Parathyroid adenoma (tissue), 2 donors: ENCODE measurements around the gene ABCC2.

Experiments used
- H2AFZ ChIP-seq: fragments of 300-600 bp; sonication (generic); one replicate; pipeline ENCODE4 v1.7.0; 2017; ENCODE audit warnings: antibody characterized with exemption, mild to moderate bottlenecking
- H3K27ac ChIP-seq: fragments of 300-600 bp; sonication (generic); one replicate; pipeline ENCODE4 v1.7.0; 2017
- H3K27me3 ChIP-seq: fragments of 300-600 bp; sonication (generic); one replicate; pipeline ENCODE4 v1.7.0; 2017; ENCODE audit warnings: low read length; ENCODE audit not compliant: control insufficient read depth, insufficient read depth
- H3K36me3 ChIP-seq: fragments of 300-600 bp; sonication (generic); one replicate; pipeline ENCODE4 v1.7.0; 2017; ENCODE audit warnings: low read length; ENCODE audit not compliant: control insufficient read depth, insufficient read depth
- H3K4me1 ChIP-seq: fragments of 300-600 bp; sonication (generic); one replicate; pipeline ENCODE4 v1.7.0; 2017; ENCODE audit warnings: control low read depth
- H3K4me2 ChIP-seq: fragments of 300-600 bp; sonication (generic); one replicate; pipeline ENCODE4 v1.7.0; 2017; ENCODE audit warnings: low read length
- H3K4me3 ChIP-seq: fragments of 300-600 bp; sonication (generic); one replicate; pipeline ENCODE4 v1.7.0; 2017; ENCODE audit warnings: low read depth, low read length
- H3K79me2 ChIP-seq: fragments of 300-600 bp; sonication (generic); one replicate; pipeline ENCODE4 v1.7.0; 2017; ENCODE audit warnings: control low read depth
- H3K9ac ChIP-seq: fragments of 300-600 bp; sonication (generic); one replicate; pipeline ENCODE4 v1.7.0; 2017; ENCODE audit warnings: mild to moderate bottlenecking
- H3K9me3 ChIP-seq: fragments of 300-600 bp; sonication (generic); one replicate; pipeline ENCODE4 v1.7.0; 2017; ENCODE audit warnings: low read length; ENCODE audit not compliant: control insufficient read depth
- TF ChIP-seq, protein P1 (sequence below): fragments of 300-600 bp; sonication (generic); IDR thresholded peaks from one replicate; pipeline ENCODE4 v1.7.0; 2017; ENCODE audit warnings: antibody characterized with exemption, mild to moderate bottlenecking
- donor health status: primary hyperparathyroidism.

ABCC2 gene

DNA sequence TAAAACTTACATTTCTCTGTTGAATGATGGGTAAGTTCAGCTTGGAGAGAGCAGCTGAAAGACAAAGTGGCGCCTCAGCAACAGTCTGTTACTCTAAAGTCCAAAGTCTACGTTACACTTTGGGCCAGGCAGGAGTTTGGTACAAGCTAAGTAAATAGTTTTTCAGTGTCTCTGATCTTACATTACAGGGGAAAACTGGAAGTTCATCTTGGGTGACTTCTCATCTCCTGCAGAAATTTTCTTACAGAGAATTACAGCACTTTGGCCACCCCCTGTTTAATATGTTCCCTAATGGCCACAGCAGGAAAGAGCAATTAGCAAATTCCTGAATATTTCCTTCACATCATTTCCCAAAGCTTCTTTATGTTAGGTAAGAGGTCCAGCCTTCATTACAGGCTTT lies 67.1 kb downstream of the ABCC2 start:
- no peak overlapping the region for H2AFZ ChIP-seq
- no peak overlapping the region for H3K27ac ChIP-seq
- no peaks in the 10 kb centered on the region for H3K27me3 ChIP-seq
- no peak overlapping the region for H3K4me2 ChIP-seq
- TF ChIP-seq, protein P1, sequence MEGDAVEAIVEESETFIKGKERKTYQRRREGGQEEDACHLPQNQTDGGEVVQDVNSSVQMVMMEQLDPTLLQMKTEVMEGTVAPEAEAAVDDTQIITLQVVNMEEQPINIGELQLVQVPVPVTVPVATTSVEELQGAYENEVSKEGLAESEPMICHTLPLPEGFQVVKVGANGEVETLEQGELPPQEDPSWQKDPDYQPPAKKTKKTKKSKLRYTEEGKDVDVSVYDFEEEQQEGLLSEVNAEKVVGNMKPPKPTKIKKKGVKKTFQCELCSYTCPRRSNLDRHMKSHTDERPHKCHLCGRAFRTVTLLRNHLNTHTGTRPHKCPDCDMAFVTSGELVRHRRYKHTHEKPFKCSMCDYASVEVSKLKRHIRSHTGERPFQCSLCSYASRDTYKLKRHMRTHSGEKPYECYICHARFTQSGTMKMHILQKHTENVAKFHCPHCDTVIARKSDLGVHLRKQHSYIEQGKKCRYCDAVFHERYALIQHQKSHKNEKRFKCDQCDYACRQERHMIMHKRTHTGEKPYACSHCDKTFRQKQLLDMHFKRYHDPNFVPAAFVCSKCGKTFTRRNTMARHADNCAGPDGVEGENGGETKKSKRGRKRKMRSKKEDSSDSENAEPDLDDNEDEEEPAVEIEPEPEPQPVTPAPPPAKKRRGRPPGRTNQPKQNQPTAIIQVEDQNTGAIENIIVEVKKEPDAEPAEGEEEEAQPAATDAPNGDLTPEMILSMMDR = no peak
- H3K36me3 ChIP-seq = no peaks in the 10 kb centered on the region
- H3K79me2 ChIP-seq = no peaks in the 10 kb centered on the region
- peaks cover 10% of the 10 kb centered on the region for H3K4me1 ChIP-seq
- no peaks in the 10 kb centered on the region for H3K9me3 ChIP-seq
- no peak overlapping the region for H3K4me3 ChIP-seq
- no peak overlapping the region for H3K9ac ChIP-seq

DNA sequence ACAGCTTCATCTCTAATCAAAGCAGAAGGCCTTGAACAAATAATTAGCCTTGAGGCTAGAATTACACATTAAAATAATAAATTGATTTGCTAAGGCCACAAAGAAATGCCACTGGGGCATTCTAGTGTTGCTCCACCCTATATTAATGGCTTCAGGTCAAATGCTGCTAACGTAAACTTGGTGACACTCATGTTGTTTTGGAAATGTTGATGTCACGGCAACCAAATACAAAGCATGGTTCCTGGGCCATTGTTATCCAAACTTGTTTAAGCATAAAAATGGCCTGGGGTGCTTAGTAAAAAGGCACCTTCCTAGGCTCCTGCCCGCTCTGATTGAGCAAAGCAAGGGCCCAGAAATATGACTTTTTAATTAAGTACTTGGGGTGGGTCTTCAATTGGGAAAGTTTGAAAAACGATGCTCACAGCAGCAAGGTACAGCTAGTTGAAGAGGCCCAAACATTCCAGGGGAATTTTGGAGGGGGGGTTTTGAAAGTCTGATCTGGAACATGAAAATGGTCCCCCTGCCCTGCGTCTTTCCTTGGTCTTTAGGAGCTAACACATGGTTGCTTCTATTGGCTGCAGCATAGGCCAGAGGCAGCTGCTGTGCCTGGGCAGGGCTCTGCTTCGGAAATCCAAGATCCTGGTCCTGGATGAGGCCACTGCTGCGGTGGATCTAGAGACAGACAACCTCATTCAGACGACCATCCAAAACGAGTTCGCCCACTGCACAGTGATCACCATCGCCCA lies 67.8 kb downstream of the ABCC2 start:
- TF ChIP-seq, protein P1 = no peak
- no peak overlapping the region for H3K9ac ChIP-seq
- no peaks in the 10 kb centered on the region for H3K9me3 ChIP-seq
- H2AFZ ChIP-seq = peak overlapping the region; percentile 36
- no peaks in the 10 kb centered on the region for H3K27me3 ChIP-seq
- H3K79me2 ChIP-seq = no peaks in the 10 kb centered on the region
- no peaks in the 10 kb centered on the region for H3K36me3 ChIP-seq
- no peak overlapping the region for H3K4me3 ChIP-seq
- peaks cover 16% of the 10 kb centered on the region for H3K4me1 ChIP-seq
- no peak overlapping the region for H3K4me2 ChIP-seq
- H3K27ac ChIP-seq = peak overlapping the region; percentile 15

DNA sequence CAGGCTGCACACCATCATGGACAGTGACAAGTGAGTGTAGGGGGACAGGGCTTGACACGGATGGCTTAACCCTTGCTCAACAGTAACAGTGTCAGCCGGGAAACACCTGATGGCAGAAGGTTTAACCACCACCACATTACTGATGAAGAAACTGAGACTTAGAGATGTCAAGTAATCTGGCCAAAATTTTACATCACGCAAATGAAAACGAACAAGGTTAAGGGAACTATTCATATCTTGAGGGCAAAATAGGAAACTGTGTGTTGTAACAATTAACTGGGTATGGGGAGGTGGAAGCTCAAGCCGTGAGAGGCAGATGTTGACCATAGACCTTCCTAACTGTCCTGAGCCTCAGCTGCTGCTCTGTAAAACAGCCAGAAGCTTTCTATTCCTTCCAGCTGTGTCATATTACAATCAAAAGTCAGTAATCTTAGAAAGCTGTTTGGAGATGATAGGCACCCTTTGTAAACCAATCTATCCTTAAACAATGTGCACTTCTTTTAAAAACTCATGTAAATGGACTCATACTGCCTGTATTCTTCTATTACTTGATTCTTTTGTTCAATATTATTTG lies 68.4 kb downstream of the ABCC2 start:
- H3K4me1 ChIP-seq = peaks cover 16% of the 10 kb centered on the region
- H3K9ac ChIP-seq = no peak overlapping the region

DNA sequence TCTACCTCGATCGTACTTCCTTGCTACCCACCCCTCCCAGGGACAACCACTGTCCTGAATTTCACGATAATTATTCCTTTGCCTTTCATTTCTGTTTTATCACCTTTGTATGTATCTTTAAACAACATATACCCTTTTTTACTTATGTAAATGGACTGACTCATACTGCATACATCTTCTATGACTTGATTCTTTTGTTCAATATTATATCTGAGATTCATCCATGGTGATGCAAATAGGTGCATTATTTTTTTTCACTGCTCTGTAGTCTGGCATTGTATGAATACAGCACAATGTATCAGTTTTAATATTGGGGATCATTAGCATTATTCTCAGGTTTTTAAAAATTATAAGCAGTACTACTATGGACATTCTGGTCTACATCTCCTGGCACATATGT lies 69.4 kb downstream of the ABCC2 start:
- Histone ChIP-seq H3K79me2 (no peaks in the 10 kb centered on the region), H3K9ac (no peak overlapping the region), H3K27me3 (no peaks in the 10 kb centered on the region), H3K4me1 (peaks cover 16% of the 10 kb centered on the region), H2AFZ (no peak overlapping the region), H3K4me3 (no peak overlapping the region), H3K36me3 (no peaks in the 10 kb centered on the region), H3K4me2 (no peak overlapping the region), H3K27ac (peak overlapping the region; percentile 5), H3K9me3 (no peaks in the 10 kb centered on the region)
- TF ChIP-seq, protein P1 = no peak

More for the DNA sequence above, 68.4 kb downstream of the ABCC2 start:
- Histone ChIP-seq H3K4me3 (no peak overlapping the region), H3K4me2 (no peak overlapping the region), H3K36me3 (no peaks in the 10 kb centered on the region), H3K9me3 (no peaks in the 10 kb centered on the region), H3K27ac (peak overlapping the region; percentile 15), H3K79me2 (no peaks in the 10 kb centered on the region), H3K27me3 (no peaks in the 10 kb centered on the region), H2AFZ (peak overlapping the region; percentile 36)
- TF ChIP-seq, protein P1 = no peak
